Activated CD8-positive, alpha-beta memory T cell treated with anti-CD3 and anti-CD28 coated beads for 4 hours (primary cell): ENCODE measurements around the gene TTC1.
"Not testable (repeated sequence)": the region's sequence is repeated elsewhere in the genome, so short reads cannot be mapped to it uniquely, and the experiment has no call there.

Experiments used
- DNase-seq, 2 donors: peaks; one replicate each; pipeline ENCODE4 v3.0.0-alpha.2; 2020; ENCODE audit warnings: low read depth in 2 of 2

The TTC1 gene

GRCh38 chr5:160040471-160040835 is 31.5 kb downstream of the TTC1 start:
- no peak for DNase-seq

- no peak for DNase-seq
Observed at GRCh38 chr5:160042671-160043070, 33.7 kb downstream of the TTC1 start.

GRCh38 chr5:160044391-160044804 is 35.5 kb downstream of the TTC1 start:
- no peak for DNase-seq

GRCh38 chr5:160044967-160045366 is 36.0 kb downstream of the TTC1 start:
- no peak for DNase-seq

GRCh38 chr5:160047423-160047822 is 38.5 kb downstream of the TTC1 start:
- DNase-seq: no peak

- DNase-seq: no peak
Observed at GRCh38 chr5:160048131-160048530, 39.2 kb downstream of the TTC1 start.

GRCh38 chr5:160049099-160049498 is 40.2 kb downstream of the TTC1 start:
- no peak for DNase-seq

- no peak for DNase-seq
Observed at GRCh38 chr5:160054047-160054446, 45.1 kb downstream of the TTC1 start.

GRCh38 chr5:160054831-160055230 is 45.9 kb downstream of the TTC1 start:
- DNase-seq: no peak

- DNase-seq: no peak
Observed at GRCh38 chr5:160057256-160057655, 48.3 kb downstream of the TTC1 start.

- DNase-seq: no peak
Observed at GRCh38 chr5:160060001-160060400, 51.1 kb downstream of the TTC1 start.

- DNase-seq: no peak
Observed at GRCh38 chr5:160061770-160062169, 52.8 kb downstream of the TTC1 start.

GRCh38 chr5:160064417-160064810 is 55.5 kb downstream of the TTC1 start:
- DNase-seq: no peak

GRCh38 chr5:160064995-160065614 is 56.2 kb downstream of the TTC1 start:
- no peak for DNase-seq

GRCh38 chr5:160069120-160069519 is 60.2 kb downstream of the TTC1 start:
- DNase-seq: not testable (repeated sequence)

- DNase-seq: no peak
Observed at GRCh38 chr5:160071516-160071915, 62.6 kb downstream of the TTC1 start.

GRCh38 chr5:160071916-160072315 is 63.0 kb downstream of the TTC1 start:
- no peak for DNase-seq

- DNase-seq: no peak
Observed at GRCh38 chr5:160075073-160075472, 66.1 kb downstream of the TTC1 start.

- no peak for DNase-seq
Observed at GRCh38 chr5:160076997-160077396, 68.1 kb downstream of the TTC1 start.

GRCh38 chr5:160079753-160080152 is 70.8 kb downstream of the TTC1 start:
- no peak for DNase-seq

- no peak for DNase-seq
Observed at GRCh38 chr5:160081495-160081894, 72.6 kb downstream of the TTC1 start.

GRCh38 chr5:160082614-160083500 is 73.9 kb downstream of the TTC1 start:
- DNase-seq: no peak

- no peak for DNase-seq
Observed at GRCh38 chr5:160083501-160083900, 74.6 kb downstream of the TTC1 start.
